Dedifferentiated amniotic fluid mesenchymal stem cell (primary cell): Measurements from ENCODE around the gene SPATS2L.

ENCODE experiments used
- DNase-seq: peaks from one replicate; pipeline ENCODE4 v3.0.0-alpha.2; 2016; ENCODE audit errors: extremely low spot score

The SPATS2L gene, protein sequence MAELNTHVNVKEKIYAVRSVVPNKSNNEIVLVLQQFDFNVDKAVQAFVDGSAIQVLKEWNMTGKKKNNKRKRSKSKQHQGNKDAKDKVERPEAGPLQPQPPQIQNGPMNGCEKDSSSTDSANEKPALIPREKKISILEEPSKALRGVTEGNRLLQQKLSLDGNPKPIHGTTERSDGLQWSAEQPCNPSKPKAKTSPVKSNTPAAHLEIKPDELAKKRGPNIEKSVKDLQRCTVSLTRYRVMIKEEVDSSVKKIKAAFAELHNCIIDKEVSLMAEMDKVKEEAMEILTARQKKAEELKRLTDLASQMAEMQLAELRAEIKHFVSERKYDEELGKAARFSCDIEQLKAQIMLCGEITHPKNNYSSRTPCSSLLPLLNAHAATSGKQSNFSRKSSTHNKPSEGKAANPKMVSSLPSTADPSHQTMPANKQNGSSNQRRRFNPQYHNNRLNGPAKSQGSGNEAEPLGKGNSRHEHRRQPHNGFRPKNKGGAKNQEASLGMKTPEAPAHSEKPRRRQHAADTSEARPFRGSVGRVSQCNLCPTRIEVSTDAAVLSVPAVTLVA

GRCh38 chr2:200306196-200306930 is at the start of gene SPATS2L:
Gene SPATS2L (plus strand): TSS chr2:200306693. CDS start chr2:200389245, 82,552 bp downstream.
- DNase-seq, result peak; percentile 83

DNA sequence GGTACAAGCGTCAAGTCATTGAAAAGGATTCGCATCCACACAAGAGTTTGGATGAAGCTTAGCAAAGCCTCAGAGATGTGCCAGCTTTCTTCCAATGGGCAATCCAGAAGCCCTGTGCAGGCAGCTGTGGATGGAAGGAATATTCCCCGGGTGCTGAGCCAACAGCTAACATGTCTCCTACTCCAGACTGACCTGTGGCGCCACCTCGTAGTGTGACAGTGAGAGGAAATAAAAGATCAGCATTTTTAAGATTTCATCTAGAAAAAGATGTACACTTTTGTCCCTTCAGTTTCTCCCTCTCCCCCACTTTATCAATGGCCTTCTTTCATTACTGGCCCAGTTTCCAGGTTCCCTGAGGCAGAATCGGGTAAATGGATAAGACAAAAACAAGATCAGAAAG is 48.9 kb upstream of the SPATS2L start:
- DNase-seq, result no peak

DNA sequence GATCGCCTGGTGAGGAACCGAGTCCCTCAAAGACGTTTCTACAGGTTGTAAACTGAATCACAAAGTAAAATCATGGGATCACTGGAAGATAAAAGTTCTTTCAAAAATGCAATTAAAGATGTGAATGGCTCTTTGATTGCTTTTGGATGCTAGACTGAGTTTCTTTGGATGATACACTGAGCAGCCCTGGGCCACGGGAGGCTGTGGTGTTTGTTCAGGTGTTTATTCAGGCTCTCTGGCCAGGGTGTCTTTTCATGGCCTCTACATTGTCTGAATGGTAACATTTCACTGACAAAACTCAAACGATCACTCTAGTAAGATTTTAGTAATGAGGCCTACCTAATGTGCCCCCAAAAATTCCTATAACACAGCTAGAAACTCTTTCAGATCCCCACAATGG is 48.4 kb upstream of the SPATS2L start:
- no peak for DNase-seq

DNA sequence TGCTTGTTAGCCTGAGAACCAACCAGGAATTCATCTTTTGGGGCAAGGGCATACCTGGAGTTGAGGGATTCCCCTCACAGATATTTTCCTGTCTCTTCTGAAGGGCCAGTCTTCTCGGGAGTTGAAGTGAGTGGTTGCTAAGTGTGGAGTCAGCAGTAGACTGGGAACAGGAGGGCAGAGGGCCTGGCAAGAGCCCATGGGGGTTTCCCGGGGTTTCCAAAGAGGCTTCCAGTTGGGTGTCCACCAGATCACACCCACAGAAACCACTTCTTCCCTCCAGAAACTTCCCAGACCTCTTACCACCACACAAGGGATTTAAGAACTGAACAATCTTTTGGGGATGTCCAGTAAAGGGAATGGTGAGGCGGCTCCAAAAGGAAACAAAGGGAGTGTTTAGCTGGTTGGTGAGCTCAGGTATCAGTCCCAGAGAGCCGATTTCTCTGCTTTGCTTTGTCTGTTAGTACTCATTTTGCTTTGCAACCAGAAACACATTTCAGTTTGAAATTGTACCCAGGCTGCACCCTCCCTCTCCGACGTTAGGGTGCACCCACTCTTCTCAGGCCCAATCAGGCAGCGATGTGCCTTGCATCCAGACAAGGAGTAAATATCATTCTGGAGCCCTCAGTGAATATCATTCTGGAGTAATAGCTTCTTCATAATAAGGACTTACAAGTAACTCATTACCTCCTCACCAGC is 47.5 kb upstream of the SPATS2L start:
- DNase-seq, result no peak

DNA sequence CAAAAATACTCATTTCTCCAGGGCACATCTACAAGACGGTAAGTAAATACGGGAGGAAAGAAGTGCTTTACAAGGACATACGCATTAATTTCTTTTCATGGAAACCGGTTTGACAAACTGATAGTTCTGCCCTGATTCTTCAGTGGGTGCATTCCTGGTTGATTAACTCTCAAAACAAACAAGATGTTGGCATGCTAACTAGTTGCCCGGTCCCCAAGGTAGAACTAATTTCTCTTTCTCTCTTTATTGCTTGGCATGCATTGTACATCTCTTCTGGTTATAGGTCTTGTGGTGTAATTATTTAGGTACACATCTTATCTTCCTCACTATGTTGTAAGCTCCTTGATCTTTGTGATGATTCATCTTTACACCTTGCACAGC is 46.9 kb upstream of the SPATS2L start:
- DNase-seq, result no peak

DNA sequence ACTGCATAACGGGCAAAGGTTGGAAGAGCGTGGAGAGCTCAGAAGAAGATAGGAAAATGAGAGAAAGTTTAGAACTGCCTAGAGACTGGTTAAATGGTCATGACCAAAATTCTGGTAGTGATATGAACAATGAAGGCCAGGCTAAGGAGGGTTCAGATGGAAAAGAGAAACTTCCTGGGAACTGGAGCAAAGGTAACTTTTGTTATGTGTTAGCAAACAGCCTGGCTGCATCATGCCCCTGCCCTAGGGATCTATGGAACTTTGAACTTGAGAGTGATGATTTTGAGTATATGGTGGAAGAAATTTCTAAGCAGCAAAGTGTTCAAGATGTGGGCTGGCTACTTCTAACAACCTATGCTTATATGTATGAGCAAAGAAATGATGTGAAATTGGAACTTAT is 44.4 kb upstream of the SPATS2L start:
- no peak for DNase-seq

- no peak for DNase-seq
Measured at GRCh38 chr2:200263279-200263678, 43.2 kb upstream of the SPATS2L start.

GRCh38 chr2:200264631-200265030 is 41.9 kb upstream of the SPATS2L start:
- no peak for DNase-seq

DNA sequence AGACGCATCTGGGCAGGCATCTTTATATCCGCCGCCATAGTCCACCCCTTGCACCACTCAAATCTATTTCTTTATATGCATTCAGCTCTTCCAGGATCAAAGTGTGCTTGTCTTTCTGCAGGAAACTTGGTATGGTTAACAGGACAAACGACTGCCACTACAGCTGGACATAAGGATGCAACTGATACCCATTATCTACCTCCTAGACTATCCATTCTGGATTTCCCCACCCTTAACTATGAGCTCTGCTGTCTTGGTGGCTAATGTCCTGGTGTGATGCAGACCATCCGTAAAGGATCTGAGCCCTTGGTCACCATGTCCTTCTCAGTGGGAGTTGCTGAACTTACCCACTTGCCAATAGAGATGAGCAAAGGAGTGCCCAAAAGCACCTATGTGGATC is 40.1 kb upstream of the SPATS2L start:
- no peak for DNase-seq

- DNase-seq, result no peak
Measured at GRCh38 chr2:200267350-200267749, 39.1 kb upstream of the SPATS2L start.

- no peak for DNase-seq
Measured at GRCh38 chr2:200270732-200271131, 35.8 kb upstream of the SPATS2L start.

- DNase-seq, result no peak
Measured at GRCh38 chr2:200272320-200272719, 34.2 kb upstream of the SPATS2L start.

DNA sequence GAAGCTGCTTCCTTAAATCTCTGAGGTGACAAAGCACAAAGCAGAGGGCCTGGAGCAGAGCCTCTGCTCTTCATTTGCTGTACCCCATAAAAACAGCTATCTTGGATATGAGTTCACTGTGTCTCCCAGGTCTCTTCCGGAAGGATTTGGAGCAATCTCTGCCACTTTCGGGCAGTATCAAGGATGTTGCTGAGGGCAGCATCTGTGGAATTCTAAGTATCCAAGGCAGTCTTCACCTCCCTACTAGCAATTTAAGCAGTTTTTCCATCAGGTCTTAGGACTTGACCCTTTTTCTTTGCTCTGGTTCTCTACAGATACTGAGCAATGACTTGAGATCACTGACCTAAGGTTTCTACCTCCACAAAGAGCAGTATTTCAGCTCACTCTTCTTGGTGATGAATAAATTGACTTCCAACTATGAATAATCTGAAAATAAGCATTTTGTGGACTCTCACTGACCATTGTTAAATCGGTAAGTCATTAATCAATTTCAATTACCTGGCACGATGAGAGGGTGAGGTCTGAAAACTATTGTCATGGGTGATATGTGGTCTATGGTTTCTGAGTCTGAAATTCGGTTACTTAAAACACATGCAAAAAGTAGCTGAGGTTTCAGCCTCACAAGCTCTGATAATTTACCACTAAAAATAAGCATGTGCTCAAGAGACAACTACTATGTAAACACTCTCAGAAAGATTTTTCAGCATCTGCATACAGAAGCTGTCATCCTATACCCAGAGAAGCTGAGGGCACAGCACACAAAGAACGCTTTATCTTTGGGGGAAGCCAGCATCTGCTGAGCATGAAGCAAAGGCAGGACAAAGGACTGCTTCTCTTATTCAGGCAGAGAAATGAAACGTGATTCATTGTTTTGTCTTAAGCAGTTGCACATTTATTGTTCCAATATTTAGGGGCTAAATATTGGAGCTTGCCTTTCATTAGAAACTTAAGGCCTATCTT is 32.1 kb upstream of the SPATS2L start:
- no peak for DNase-seq

DNA sequence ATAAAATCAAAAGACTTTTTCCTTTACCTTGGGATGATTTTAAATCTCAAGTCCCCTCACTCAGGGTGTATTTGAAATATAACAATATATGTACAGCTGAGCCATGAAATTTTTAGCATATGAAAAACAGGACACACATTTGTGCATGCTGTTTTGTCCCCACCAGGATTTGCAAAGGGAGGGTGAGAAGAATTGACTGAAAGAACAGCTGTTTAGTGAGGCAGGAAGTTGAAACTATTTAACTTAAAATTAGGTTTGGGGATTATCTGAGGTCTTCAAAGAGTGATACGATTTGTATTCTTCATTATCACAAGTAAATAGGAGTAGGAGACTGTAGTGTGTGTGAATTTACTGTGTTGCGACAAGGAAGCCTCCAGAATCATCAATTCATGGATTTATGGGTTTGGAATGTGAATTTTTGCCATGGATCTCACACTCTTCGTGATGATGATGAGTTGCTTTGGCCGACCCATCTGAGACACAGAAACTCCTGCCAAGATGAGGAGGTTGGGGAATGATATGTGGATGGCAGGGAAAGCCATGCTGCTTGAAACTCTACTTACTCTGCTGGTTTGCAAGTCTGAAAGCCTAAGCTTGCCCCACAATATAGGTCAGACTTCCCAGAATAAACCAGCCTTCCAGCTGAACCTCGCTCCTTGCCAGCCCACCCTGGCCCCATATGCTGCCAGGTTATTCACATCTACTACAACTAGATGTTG is 31.0 kb upstream of the SPATS2L start:
- no peak for DNase-seq

- DNase-seq, result no peak
Measured at GRCh38 chr2:200276472-200276871, 30.0 kb upstream of the SPATS2L start.

DNA sequence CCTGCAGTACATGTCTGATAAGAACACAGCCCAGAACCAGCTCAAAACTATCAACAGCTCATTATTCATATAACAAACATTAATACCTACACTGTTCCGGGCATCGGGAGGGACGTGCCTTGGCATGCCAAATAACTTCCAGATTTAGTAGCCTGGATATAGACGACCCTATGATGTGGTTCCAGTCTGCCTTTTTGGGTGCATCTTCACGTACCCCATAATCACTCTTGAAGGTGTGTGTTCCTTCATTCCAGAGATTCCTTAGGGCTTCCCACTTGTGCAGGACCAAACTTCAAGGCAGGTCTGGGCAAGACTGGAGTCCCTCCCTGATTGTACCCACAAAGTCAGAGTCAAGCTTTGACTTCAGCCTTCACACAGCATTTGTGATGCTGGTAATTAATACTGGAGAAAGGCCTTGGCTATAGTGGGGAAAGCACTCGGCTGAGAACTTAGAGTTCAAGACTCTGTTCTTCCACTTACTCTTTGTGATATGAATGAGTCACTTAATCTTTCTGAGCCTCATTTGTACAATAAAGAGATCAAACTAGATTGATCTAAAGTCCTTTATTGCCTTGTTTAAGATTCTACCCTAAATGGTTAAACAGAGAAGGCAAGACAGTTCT is 27.7 kb upstream of the SPATS2L start:
- no peak for DNase-seq

DNA sequence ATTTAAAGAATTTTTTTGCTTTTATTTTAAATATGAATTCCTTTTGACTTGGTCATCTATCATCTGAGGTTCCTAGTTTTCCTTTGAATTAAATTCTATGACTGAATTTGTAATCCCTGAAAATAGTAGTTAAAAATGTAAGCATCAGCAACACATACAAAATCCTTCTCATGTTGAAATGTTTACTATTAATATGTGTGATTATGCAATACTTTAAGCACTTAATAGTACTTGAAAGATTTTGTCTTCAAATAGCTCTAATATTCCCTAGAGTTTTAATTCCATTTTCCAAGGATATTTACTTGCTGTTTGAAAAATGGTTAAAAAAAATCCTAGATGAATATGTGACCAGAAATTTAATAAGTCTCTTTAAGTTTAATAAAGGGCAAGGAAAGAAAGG is 26.6 kb upstream of the SPATS2L start:
- no peak for DNase-seq

DNA sequence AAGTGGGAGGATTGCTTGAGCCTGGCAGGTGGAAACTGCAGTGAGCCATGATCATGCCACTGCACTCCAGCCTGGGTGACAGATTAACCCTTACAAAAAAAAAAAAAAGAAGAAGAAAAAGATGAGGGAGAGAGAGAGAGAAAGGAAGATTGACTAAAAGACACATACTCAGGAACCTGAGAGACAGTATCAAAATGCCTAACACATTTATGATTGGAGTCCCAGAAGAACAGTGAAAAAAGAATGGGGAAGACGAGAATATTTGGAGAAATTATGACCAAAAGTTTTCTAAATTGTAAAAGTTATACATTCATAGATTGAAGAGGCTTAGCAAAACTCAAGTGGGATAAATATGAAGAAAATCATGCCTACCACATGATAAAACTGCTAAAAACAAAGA is 19.9 kb upstream of the SPATS2L start:
- DNase-seq, result no peak

DNA sequence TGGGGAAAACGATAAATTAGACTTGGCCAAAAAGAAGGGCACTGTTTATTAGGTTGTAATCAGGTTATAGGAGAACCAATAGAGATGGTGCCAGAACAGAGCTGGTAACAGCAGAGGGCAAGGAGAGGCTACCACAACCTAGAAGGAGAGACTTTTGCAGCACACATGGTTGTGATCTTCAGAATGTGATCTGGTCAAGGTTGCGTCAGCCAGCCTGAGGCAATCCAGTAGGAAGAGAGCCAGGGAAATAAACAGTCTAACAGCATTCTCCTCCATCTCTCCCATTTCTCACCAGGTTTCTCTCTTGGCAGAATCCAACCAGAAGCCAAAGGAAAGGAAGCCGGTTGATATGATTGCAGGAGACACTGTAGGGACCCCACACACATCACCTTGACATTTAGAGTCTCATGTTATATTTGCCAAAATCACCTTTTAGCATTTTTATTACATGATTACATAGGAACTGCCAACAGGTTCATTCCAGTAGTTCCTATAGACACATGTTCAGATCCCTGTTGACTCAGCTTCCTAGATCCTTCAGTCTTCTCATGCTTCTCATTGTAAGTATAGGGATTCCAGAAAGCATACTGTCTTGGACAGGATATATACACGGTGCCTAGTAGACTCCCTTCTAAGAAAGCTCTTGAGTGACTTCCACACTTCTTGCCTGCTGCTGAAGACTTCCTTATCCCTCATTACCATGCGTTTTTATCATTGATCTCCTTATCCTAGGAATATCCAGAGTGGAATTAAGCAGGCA is 17.6 kb upstream of the SPATS2L start:
- peak; percentile 76 for DNase-seq
